HG02642 (cell line): Measurements from ENCODE around the gene KBTBD13.
"Not testable (repeated sequence)": the region's sequence is repeated elsewhere in the genome, so short reads cannot be mapped to it uniquely, and the experiment has no call there.

ENCODE experiments used
- ATAC-seq: cut with Tn5 transposase; IDR thresholded peaks from one replicate; pipeline ENCODE4 v1.9.1; 2021; ENCODE audit warnings: mild to moderate bottlenecking; ENCODE audit not compliant: unreplicated experiment, poor library complexity

Gene KBTBD13

DNA sequence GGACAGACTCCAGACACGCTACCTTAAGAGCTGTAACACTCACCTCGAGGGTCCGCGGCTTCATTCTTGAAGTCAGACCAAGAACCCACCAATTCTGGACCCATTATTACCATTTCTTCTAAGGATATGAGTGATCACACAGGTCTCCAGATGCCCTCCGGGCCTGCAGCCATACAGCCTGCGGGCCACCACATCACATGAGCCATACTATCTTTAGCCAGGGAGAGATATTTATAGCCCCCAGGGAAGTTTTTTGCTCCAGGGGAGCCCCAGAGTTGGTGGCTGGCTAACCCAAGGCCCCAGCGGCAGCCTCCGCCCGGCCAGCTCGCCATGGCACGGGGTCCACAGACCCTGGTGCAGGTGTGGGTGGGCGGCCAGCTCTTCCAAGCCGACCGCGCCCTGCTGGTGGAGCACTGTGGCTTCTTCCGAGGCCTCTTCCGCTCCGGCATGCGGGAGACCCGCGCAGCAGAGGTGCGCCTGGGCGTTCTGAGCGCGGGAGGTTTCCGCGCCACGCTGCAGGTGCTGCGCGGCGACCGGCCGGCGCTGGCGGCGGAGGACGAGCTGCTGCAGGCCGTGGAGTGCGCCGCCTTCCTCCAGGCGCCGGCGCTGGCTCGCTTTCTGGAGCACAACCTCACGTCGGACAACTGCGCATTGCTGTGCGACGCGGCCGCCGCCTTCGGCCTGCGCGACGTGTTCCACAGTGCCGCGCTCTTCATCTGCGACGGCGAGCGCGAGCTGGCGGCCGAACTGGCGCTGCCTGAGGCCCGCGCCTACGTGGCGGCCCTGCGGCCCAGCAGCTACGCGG is at the start of gene KBTBD13:
Gene KBTBD13, plus strand, starts transcription at position 261 of the 805 bp plus-strand sequence. Its CDS starts 70 bp downstream, at position 331.
- no peak for ATAC-seq

DNA sequence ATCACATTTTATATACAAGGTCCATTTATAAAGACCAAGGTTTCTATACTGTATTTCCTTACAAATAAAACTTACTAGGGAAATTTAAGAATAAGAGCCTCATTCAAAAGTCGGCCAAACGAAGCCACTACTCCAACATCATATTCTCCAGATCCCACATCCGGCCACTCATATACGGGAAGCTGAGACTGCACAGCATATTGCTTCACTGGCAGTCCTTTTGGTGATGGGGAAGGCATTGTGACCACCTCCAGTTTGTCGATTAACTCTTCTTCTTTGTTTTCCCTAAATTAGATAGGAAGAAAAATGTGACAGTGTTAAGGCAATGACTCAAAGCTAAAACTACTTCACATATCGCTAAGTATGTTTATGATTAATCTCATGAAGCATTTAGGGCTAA is 49.8 kb upstream of the KBTBD13 start:
- ATAC-seq = no peak

DNA sequence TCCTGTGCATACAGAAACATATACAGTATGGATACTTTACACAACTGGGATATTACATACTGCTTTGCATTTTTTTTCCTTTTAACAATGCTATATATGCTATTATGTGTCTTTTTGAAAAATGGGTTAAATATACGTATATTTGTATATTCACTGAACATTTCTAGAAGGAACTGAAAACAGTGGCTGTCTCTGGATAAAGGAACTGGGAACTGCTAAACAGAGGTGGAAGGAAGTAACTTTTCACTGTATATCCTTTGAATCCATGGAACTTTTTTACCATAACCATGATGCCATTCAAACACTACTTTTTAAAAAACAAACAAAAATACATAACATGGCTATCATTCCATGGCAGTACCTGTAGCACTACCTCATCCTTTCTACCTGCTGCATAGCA is 49.0 kb upstream of the KBTBD13 start:
- ATAC-seq = no peak

DNA sequence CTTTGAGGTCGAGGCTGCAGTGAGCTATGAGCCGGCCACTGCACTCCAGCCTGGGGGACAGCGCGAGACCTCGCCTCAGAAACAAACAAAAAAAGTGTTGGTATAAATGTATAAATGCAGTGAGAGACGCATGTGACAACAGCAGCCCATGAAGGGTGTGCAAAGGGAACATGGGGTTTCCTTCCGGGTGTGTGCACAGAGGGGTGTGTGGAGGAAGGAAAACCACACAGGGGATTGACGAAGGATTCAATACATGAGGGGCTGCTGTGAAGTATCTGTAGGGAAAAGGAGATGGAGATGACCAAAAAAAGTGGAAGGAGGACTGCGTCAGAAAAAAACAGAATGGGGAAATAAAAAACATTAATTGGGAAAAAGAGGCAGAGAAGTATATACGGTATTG is 48.2 kb upstream of the KBTBD13 start:
- ATAC-seq = no peak

DNA sequence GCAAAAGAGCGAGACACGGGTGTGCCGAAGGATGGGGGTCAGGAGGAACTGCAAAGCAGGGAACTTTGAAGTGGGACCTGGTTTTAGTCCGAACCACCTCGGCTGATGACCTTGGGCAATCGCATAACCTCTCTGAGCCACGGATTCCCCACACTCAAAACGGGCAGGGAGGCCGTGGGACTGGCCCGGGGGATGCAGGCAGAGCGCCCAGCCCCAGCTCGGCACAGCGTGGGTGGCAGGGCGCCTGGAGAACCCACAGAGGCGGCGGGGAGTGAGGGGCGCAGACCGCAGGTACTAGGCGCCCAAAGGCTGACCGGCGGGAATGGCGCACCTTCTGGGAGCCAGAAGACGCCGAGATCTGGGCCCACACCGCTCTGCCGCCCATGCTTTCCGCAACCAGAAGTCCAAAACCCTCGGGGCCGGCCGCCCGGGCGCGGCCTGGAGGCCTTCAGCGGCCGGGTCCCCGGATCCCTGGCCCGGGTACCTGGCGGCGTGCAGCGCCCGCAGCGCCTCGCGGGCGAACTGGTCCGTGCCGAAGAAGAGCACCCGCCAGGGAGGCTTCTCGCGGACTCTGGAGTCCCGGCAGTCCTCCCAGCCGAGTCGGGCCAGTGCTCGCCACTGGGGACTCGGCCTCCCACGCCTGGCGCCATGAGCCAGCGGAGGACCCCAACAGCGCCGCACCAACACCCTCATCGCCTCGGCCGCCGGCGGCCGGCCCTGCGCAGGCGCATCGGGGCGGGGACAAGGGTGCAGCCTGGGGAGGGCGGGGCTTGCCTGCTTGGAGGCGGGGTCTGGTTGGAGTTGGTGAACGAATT is 47.4 kb upstream of the KBTBD13 start, which contains the start of gene MTFMT:
Gene MTFMT, minus strand, starts transcription at position 719 of the 815 bp plus-strand sequence. Its CDS starts 26 bp downstream, at position 693.
- ATAC-seq = peak; percentile 85

DNA sequence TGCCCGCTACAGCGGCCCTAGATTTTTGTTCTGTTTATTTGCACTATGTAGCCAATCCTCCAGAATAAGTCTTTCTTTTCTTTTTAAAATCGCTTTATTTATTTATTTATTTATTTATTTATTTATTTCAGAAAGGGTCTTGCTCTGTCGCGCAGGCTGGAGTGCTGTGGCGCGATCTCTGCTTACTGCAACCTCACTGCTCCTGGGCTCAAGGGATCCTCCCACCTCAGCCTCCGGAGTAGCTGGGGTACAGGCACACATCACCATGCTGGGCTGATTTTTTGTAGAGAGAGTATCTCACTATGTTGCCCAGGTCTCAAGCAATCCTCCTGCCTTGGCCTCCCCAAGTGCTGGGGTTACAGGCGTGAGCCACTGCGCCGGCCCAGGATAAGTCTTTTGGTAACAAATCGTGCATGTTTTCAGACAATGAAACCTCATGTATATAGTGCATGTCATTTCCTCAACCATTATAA is 46.8 kb upstream of the KBTBD13 start:
- ATAC-seq = no peak

DNA sequence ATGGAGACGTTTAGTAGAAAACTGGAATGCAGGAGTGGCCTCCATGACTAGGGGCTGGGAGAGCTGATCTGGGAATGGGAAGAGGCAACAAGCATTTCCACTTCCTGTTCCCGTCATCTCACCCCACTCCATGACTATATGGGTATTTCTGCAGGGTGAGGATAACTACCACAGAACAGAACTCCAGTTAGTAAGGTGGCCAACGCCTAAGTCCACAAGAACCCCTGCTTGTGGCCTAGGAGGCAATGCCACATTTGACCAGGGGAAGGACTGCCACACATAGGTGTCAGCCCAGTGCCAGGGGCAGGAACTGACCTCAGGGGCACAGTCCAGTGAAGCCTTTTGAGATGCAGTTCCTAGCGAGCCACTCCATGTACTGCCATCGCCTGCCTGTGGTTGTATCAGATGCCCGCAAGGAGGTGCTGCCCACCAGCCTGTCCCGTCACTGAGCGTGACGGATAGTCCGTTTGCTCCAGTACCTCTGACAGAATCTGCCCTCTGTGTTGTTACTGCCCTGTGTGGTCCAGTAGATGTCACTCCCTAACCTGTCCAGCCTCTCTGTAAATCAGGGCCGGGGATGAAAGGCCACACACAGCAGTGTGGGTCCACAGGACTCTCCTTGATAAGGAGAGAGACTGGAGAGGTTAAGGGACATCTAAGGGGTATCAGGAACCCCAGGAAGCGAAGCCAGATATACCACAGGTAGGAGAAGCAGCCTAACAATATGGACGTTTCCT is 43.6 kb upstream of the KBTBD13 start:
- ATAC-seq = no peak

DNA sequence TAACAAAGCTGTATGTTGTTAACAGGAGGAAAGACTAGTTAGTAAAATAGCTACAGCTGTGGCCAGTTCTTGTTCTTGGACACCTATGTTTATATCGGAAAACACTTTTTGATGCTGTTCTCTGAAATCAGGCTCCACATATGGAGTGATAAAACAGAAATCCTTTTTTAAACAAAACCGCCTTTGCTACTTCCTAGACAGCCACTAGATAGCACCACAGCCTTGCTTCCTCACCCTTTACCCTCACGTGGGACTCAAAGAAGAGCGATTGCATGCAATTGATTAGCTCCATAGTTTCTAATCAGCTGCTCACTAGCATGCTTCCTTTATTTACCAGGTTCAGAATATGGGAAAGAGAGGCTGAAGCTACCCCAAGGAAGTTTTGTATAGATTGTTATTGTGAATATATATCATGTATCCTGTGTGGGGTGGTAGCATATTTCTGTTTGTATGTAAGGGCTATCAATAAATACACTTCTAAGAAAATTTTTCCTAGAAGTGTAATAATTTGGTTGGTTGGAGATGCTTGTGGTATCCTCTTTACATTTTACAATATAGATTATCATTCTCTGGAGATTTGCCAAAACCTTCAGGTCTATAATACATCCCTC is 42.8 kb upstream of the KBTBD13 start:
- no peak for ATAC-seq

DNA sequence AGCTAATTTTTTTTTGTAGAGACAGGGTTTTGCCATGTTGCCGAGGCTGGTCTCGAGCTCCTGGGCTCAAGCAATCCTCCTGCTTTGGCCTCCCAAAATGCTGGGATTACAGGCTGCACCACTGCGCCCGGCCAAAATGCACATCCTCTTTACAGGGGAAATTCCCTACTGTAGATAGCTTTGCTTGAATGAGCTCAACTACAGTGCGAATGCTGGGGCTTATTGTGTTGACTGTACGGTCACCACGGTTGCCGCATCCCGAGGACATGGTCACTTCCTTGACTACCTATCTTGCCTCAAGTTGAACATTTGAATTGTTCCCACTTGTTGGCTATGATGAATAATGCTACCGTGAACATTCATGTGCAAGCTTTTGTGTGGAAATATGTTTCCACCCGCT is 41.8 kb upstream of the KBTBD13 start:
- ATAC-seq = no peak

DNA sequence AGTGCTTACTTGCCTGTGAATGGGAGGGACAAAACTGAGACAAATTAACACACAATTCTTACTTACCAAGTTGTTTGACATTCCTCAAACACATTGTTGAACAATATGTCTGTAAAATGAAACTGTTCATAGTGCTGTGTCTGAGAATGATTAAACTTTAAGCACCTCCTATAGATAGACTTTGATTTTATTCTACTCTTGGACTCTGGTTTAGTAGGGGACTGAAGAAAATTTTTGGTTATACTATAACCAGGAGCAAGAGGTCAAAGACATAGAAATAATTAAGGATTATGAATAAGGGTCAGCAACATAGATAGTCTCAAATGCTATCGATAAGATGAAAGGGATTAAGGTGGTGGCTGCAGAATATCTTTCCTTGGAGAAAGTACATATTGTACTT is 39.2 kb upstream of the KBTBD13 start:
- ATAC-seq = no peak

DNA sequence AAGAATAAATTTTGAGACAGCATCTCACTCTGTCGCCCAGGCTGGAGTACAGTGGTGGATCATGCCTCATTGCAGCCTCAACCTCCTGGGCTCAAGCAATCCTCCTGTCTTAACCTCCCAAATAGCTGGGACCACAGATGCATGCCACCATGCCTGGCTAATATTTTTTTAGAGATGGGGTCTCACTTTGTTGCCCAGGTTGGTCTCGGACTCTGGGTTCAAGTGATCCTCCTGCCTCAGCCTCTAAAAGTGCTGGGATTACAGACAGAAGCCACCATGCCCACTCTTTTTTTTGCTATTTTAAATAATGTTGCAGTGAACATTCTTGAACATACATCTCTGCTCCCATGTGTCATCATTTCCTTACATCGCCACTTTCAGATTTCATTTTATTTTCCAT is 38.1 kb upstream of the KBTBD13 start:
- ATAC-seq = no peak

DNA sequence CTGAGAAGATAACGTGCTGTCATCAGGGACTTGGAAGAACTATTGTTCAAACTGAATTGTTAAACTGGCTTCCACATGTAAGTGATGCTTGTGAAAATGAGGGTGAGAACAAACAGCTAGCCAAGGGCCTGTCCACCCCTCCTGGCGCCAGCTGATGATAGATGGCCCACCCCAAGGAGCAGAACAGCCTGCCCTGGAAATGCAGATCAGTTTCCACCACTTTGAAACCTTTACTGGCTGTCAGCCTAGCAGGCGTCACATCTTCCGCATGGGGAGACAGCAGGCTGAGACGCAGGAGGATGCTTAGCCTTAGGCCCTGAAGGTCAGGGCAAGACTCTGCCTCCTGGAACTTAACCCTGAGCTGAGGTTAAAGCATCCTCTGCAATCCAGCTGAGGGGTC is 37.7 kb upstream of the KBTBD13 start:
- no peak for ATAC-seq

DNA sequence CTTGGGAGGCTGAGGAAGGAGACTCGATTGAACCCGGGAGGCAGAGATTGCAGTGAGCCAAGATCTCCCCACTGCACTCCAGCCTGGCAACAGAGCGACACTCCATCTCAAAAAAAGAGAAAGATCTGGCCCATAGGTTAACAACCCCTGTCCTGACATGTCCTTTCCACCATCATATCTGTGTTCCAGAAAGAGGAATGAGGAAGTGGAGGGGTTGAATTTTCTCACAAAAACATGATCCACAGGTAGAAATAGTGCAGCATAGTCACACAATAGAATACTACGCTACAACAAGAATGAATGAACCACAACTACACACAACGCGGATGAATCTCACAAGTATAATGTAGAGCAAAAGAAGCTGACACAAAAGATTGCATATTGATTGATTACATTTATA is 36.1 kb upstream of the KBTBD13 start:
- ATAC-seq = no peak

DNA sequence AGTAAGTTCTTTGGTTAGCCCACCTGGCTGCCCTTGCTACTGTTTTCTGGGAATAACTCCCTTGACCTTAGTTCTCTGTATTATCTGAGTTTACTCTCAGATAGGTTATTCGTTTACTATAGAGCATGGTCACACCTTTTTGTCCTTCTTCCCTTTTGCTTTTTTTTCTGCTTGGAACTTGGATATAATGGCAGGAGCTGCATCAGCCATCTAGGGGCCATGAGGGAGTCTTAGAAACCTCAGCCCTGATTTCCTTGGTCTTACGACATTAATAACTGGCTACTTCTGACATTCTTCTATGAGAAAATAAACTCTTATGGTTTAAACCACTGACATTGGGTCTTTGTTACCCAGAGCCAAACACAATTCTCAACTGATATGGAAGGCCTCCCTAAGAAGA is 34.8 kb upstream of the KBTBD13 start:
- ATAC-seq = no peak

DNA sequence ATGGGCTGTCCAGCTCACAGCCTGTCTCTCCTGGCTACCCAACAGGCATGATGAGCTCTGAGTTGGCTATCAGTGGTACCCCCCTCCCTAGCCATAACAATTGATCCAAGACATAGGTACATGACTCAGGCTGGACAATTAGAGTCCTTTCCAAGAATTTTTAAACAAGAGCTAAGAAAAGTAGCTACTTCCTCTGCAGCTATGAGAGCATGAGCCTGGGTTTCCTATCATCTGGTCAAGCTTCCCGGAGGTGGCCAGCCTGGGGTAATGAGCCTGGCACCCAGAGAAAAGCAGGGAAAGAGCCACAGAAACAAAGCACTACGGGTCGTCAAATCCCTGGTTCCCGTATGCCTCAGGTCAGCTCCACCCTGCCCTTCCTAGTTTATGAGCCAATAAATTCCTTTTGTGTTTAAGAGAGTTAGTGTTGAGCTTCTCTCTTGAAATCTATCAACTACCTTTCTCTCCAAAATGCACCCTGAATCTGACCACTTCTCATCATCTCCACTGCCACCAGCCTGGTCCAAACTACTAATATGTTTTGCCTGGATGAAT is 33.7 kb upstream of the KBTBD13 start:
- no peak for ATAC-seq

DNA sequence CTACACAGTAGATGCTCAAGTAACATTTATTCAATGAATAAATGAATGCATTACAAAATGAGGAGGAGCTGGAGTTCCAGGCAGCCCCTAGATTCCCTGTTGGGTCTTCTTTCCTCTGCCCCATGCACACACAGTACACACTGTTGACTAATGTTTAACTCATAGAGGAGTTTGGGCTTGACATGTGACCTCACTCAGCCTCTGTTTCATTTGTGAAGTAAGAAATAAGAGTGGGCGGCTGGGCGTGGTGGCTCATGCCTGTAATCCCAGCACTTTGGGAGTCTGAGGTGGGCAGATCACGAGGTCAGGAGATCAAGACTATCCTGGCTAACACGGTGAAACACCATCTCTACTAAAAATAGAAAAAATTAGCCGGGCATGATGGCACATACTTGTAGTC is 32.3 kb upstream of the KBTBD13 start:
- not testable (repeated sequence) for ATAC-seq

DNA sequence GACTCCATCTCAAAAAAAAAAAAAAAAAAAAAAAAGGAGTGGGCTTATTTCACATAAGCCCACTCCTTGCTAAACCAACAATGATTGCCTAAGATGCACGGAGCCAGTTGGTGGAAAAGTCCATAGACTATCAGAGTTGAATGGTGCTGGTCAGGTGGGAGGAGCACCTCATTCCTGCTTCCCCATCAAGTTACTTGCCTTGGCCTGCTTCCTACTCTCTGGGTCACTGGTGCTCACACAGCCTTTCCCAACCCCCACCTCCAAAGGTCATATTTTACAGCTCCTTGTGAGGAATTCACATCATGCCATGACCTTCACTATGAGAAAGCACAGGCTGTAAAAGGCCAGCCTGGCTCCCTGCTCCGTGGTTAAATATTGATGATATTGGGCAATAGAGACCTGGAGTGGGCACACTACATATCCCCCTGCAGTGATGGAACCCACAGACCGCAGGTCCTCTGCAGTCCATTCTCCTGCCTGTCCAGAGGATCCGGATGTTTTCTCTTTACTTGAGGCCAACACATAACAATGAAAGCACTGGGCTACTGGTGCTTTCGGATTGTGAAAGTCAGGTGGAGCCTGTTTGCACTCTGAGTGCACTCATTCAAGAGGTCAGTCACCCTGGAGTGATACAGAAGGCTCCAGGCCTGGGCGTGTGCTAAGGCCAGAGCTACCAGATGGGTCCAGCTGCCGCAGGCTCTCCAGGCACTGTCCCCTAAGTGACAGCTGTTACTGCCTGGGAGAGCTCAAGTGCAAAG is 31.6 kb upstream of the KBTBD13 start, which contains the start of gene SLC51B:
Gene SLC51B, plus strand, starts transcription at position 664 of the 758 bp plus-strand sequence. CDS start 4,618 bp downstream, outside the sequence.
- no peak for ATAC-seq

DNA sequence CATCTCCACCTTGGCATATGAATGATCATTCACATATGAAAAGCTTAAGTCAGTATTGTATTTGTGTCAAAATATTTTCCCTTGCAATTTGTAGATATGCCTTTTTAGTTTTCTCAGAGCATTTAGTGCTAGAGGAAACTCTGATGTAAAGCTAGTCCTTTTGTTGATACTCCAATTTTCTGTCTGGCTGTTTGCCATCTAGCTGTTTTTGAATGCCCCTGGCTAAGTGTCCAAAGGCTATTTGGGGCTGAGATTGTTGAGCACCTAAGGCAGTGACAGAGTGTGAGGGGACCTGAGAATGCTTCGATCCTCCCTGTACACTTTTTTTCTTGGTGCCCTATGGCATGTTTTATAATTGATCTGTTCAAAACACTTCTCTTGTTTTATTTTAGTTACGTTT is 28.3 kb upstream of the KBTBD13 start:
- ATAC-seq = no peak

DNA sequence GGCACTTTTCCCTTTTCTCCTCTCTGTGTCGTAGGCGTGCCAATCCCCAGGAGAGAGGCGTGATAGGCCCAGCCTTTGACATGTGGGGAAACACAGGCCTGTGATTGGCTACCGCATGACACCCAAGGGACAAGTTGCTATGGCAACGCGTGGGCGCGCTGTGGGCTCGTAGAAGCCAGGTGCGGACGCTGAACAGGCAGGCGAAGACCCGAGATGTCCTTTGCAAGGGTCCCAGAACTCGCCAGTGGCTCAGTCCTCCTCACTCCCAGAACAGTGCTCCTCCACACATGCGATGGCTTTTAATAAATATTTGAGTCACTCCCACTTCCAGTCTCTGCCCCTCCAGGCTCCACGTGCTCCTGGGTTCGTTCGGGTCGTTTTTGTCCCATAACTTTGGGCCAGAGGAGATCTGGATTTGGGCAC is 27.1 kb upstream of the KBTBD13 start:
- ATAC-seq = peak; percentile 85
